ENCODE measurements around the gene FOLR2.

DNA sequence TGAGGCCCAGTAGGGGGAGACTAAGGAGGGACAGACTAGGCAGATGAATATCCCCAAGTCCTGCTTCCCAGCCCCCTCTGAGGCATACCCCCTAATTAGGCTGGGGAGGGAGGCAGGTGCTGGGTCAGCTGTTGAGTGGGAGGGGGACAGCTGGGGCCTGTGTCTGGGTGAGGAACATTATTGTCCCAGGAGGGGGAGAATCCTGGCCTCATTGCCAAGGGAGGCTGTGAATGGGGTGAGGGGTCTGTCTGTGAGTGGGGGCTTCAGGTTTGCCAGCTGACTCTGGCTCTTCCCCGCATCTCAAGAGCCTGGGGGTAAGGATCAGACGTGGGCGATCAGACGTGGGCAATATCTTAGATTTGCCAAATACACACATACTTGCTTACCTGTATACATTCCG lies 10.1 kb downstream of the FOLR2 start:
- TF ChIP-seq, protein P1, sequence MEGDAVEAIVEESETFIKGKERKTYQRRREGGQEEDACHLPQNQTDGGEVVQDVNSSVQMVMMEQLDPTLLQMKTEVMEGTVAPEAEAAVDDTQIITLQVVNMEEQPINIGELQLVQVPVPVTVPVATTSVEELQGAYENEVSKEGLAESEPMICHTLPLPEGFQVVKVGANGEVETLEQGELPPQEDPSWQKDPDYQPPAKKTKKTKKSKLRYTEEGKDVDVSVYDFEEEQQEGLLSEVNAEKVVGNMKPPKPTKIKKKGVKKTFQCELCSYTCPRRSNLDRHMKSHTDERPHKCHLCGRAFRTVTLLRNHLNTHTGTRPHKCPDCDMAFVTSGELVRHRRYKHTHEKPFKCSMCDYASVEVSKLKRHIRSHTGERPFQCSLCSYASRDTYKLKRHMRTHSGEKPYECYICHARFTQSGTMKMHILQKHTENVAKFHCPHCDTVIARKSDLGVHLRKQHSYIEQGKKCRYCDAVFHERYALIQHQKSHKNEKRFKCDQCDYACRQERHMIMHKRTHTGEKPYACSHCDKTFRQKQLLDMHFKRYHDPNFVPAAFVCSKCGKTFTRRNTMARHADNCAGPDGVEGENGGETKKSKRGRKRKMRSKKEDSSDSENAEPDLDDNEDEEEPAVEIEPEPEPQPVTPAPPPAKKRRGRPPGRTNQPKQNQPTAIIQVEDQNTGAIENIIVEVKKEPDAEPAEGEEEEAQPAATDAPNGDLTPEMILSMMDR (IDR thresholded peaks at IDR 0.05), result no peak
- TF ChIP-seq POLR2A (IDR thresholded peaks at IDR 0.05), result no peak
